Occipital lobe (tissue), 2 donors: ENCODE measurements around the gene NDFIP1. TPM values are rescaled to one million over a fixed set of nuclear protein-coding genes. Genes with fewer than 3 reads are reported as not detected.

ENCODE experiments used
- DNase-seq: peaks from one replicate; lab custom pipeline; 2025; lab: John Stamatoyannopoulos, UW
- total RNA-seq: library from RNA; depleted of rRNA; stranded (reverse); fragments of >200 nt; gene quantifications from one replicate; pipeline ENCODE4 v1.2.3, GENCODE V29; 2014

Gene NDFIP1
- total RNA-seq, 1 donor from 2014 or later = 134 TPM

DNA sequence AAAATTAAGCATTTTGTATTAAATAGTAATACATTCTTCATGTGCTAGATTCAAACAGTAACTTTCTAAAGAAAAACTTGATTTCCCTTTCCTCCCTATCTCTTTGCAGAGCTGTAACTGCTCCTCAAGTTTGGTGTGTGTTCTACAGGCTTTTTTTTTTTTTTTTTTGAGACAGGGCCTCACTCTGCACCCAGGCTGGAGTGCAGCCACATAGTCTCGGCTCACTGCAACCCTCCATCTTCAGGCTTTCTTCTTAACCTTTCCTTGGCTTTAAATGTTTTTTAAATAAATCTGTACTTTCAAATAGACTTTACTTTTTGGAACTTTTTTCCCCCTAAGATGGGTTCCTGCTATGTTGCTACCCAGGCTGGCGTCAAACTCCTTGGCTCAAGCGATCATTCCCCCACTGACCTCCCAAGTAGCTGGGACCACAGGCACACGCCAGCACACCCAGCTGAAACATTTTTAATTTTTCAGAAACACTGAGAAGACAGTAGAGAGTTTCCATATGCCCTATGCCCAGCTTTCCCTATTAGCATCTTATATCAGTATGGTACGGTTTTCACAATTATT lies 9.1 kb downstream of the NDFIP1 start:
- DNase-seq = no peak

DNA sequence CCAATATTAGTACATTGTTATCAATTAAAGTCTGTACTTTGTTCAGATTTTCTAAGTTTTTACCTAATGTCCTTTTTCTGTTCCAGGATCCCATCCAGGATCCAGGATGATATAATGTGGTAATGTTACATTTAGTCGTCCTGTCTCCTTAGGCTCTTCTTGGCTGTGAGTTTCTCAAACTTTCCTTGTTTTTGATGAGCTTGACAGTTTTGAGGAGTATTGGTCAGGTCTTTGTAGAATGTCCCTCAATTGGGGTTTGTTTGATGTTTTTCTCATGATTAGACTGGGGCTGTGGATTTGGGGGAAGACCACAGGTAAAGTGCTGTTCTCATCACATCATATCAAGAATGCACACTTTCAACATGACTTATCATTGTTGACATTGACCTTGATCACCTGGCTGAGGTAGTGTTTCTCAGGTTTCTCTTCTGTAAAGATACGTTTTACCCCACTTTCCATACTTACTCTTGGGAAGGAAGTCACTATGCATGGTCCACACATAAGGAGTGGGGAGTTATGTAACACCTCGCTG lies 9.6 kb downstream of the NDFIP1 start:
- no peak for DNase-seq

DNA sequence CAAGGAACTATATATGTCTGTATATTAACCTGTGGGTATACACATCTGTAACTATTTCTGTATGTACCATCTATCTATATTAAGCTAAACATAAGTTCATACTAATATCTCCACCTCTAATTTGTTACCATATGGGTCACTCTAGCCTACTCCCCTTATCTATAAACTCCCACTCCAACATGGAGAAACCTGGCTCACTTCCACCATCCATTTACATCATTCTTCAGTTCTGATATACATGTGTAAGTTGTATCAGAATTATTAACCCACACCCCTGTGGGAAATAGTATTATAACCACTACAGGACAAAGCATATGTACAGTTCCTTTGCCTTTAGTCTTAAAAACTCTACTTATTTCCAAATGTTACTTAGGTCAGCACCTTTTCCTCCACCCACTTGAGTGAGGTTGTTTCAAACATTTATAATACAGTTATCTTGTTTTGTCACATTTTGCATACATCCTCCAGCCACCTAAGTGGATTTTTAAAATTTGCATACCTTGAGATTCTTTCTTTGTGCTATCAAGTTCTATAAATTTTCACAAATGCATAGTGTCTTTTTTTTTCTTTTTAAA lies 10.6 kb downstream of the NDFIP1 start:
- DNase-seq = no peak

DNA sequence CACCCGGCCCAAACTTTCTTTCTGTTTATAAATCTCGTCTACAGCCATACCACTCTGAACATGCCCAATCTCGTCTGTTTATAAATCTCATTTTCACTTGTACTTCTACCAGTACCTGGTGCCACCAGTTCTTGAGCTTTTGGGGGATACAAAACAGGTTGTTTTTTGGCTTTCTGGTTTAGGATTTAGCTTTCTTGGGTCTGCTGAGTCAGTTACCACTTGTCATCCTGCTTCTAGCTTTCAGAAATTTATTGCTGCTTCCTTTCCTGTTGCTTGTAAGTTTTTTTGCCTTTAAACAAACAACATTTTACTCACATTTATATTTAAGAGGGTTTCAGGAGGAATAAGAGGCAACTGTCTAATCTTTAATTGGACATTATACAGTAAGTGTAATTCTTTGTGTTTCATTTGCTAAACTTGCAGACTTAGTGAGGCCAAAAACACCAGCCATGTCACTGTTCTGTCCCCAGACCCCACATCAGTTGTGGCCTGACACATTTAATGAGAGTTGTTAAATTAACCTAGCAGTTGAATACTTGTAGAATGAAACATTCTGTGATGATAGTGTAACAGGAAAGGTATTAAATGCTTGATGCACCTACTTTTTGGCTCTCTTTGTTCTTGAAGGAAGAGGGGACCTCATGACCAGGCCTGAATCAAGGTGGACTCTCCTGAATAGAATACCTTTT lies 11.8 kb downstream of the NDFIP1 start:
- no peak for DNase-seq

DNA sequence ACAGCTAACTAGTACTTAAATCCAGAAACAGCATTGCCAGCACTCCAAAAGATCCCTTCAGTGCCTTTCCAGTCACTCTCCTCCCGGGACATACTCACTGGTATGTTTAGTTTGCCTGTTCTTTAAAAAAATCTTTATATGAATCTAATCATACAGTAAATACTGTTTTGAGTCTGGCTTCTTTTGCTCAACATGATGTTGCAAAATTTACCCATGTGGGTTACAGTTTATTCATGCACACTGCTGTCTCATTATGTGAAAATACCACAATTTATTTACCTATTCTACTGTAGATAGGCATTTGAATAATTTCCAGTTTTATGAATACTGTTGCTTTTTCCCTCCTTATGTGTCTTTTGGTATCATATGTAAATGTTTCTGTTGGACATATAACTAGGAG lies 13.5 kb downstream of the NDFIP1 start:
- no peak for DNase-seq

DNA sequence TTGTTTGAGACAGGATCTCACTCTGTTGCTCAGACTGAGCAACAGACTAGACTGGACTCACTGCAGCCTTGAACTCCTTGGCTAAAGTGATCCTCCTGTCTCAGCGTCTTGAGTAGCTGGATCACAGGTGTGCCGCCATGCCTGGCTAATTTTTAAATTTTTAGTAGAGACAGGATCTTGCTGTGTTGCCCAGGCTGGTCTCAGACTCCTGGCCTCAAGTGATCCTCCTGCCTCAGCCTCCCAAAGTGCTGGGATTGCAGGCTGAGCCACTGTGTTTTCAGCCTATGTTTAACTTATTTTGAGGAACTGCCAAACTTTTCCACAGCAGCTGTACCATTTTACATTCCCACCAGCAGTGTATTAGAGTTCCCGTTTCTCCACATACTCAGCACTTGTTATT lies 16.8 kb downstream of the NDFIP1 start:
- DNase-seq = no peak

DNA sequence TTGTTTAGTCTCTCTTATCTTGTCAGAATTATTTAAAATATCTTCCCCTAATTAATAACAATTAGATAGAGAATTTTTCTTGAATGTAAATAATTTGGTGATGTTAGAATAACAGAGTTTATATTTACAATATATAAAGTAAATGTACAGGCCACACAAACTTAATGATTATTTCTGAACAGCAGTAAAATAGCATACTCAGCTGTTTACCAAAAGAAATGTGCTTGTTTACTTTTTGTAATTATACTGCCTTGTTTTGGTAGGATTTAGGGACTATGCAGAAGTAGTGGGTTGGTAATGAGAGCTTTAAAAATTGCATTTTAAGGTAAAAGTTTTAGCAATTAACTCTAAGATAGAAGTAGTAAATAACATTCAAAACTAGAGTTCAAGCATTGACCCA lies 17.4 kb downstream of the NDFIP1 start:
- no peak for DNase-seq

DNA sequence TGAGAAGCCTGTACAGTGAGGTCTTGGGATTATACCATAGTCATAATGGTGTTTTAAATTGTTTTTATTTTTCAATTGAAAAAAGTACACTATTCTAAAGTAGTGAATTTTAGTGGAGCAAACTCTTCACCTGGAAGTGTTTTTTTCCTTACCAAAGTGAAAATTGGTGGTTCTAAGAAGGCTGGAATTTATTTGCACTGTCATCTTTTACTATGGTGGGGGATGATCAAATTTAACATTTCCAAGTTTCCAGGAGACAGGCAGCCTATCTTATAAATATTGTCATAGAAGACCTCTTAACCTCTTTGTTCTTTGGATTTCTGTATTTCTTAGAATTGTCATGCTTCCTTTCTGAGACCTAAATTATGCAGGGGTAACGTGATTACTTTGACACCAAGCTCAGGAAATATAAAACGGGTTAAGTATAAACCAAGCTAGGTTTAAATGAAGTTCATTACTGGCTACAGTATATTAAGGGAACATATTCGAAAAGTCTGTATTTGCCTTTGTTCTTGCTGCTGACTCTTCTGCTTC lies 20.2 kb downstream of the NDFIP1 start:
- no peak for DNase-seq

DNA sequence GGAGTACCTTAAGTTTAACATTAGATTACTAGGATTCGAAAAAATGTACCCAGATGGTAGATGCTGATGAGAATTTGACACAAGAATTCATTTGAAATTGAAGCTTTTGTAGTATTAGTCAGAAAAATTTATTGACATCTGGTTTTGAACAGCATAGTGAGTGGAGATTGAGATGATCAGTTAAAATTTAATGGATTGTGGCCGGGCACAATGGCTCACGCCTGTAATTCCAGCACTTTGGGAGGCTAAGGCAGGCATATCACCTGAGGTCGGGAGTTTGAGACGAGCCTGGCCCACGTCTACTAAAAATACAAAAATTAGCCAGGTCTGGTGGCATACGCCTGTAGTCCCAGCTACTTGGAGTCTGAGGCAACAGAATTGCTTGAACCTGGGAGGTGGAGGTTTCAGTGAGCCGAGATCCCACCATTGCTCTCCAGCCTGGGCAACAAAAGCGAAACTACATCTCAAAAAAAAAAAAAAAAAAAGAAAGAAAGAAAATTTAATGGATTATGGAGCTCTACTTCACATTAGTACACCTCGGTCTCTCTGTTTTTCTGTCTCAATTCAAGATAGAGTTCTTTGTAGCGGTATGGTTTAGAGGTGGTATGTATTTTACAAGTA lies 21.0 kb downstream of the NDFIP1 start:
- DNase-seq = no peak

DNA sequence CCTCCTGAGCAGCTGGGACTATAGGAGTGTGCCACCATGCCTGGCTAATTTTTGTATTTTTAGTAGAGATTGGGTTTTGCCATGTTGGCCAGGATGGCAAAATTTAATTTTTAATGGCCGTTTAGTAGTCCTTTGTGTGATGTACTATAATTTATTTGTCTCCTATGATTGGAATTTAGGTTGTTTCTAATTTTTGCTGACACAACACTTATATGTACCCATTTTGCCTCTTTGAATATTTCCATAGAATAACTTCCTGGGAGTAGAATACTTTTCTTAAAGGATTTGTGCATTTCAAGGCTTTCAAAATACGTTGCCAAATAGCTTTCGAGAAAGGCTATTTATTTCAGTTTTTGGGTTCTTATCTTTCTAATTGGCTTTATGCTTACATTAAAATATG lies 22.8 kb downstream of the NDFIP1 start:
- DNase-seq = no peak

DNA sequence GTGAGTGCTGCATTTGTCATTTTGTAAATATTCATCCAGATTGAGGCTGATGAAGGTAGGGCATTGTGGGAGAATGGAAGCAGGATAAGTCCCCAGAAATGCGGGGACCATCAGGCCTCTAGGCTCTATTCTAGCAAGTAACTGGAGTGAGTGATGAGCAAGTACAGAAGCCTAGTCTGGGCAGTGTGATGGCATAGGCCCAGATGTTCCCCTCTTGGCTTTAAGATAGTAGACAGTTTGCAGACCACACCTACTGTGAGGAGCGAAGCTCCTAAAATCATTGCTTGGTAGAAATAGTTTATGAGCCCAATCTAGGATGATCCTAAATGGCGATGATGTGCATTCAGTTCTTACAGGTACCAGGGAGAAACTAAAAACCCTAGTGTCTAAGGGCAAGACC lies 24.3 kb downstream of the NDFIP1 start:
- DNase-seq = no peak

DNA sequence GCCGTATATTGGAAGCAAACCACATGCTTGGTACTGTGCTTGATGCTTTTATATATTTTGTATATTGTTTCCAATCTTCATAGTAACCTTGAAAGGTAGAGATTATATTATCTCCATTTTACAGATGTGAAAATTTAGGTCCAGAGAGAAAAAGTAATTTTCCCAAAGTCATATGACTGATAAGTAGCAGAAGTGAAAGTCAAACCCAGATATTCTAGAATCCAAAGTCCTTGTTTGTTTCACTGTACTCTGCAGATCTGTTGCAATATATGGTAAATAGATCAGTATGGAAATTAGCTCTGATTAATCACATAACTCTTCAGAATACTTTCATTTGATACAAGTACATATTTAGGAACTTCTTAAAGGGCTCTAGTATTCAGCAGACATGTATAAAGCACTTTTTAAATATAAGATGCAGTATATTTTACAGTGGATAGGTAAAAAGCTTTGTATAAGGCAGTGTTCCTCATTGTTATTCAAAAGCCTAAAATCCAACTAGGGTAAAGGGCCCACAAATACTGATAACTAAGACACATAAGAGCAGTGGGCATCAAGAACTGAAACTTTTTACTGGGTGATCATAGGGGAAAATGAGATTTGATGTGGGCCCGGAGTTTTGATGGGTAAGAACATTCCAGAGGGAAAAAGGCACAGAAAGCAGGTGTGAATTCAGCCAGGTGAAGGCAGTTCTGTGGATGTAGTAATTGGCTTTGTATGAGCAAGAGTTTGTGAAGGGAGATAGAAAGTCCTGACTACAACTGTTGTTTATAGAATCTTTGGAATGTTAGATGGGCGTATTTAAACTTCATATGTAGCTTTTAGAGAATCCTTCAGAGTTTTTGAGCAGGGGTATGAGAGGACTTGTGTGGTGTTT lies 25.0 kb downstream of the NDFIP1 start:
- no peak for DNase-seq

DNA sequence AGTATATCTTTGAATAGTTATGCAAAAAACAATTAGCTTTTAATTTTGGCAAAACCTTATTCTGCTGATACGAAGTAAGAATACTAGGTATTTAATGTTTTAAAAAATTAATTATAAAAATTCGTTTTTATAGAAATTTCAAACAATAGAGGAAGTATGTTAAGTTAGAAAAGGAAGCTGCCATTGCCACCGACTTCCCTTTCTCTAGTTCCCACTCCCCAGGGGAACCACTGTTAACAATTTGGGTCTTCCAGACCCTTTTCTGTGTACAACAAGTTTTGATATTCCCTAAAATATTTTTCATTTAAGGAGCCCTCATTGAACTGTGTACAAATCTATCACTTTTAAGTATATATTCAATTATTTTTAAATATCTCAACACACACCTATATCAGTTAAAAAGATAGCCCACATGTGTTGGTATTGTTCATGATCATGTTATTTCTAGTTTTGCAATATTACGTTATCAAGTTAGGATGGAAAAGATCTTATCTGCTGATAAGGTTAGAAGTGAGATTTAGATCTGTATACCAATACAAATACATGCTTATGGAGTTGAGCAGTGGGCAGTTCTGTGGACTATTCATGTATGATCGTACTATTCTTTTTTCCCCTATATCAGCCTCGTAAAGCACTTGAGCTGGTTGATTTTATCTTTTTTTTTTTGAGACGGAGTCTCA lies 25.9 kb downstream of the NDFIP1 start:
- DNase-seq = no peak

DNA sequence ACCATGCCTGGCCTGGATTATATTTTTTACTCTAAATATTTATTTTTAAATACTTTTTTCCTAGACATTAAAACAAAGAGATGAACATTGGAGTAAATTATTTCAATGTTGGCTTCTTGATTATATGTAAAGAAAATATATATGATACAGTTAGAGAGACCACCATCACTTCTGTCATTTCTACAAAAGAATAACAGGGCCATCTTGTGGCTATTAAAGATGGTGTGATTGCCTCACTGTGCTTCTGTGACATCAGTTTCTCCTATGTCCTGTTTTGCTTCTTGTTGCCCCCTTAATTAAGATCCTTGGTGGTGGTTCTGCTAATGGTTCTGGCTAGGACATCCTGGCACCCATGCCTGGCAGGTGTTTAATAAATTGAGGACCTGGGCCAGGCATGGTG lies 32.9 kb downstream of the NDFIP1 start:
- DNase-seq = no peak

DNA sequence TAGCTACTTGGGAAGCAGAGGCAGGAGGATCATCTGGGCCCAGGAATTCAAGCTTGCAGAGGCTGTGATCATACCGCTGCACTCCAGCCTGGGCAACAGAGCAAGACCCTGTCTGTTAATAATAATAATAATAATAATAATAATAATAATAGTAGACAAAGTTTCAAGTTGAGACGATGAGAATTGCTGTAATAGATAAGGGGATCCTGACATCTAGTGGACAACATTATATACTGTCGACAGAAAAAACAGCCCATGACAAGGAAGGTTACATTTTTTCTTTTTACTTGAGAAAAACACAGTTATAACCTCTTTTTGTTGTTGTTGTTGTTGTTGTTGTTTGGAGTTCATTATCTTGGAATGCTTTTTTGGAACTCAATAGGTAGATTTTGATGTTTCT lies 35.3 kb downstream of the NDFIP1 start:
- DNase-seq = no peak

DNA sequence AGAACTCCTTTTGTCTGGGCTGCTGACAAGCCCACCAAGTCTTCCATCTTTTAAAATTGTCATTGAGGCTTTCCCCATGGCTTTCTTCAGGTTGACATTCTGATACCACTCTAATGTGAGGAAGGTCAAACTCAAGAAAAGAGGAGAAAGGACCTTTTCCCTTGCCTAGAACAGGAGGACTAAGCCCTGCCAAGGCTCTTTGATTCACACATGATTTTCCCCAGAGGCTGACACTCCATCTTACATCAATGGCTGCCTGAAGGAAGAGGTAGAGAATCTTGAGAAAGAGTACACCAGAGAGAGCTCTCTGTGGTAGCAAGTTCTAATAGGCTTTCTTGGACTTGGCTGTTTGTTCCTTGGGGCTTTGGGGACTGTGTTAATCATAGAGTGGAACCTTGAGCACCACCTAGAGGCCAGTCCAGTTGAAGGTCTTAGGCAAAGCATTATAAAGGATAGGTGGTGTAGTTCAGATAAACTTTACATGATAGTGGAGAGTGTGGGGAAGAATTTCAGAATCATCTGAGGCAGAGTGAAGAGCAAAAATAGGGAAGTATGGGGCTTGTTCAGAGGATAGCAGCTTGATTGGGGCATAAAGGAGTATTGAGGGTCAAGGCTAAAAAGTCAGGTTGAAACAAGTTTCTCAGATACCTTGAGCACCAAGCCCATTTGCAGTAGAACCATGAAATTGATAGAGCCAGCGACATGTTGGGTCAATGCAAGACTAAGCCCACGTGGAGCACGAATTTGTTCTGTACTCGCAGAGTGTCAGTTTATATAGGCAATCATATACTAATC lies 36.7 kb downstream of the NDFIP1 start:
- peak; percentile 12 for DNase-seq

DNA sequence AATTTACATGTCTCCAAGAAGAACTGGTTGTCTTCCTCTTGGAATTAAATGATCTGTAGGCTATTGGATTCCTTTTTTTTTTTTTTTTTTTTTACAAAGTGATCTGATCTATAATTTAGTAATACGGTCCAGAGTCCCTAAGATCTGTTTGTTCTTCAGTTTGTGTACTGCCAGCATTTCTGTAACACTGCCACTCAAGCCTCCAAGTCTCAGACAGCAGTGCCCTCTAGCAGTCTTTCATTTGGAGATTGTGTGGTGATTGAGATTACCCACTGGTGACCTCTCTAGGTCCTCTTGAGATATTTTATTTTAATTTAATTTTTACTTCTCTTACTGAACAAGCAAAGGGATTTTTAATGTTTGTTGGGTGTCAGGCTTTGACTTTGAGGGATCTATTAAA lies 40.8 kb downstream of the NDFIP1 start:
- no peak for DNase-seq

DNA sequence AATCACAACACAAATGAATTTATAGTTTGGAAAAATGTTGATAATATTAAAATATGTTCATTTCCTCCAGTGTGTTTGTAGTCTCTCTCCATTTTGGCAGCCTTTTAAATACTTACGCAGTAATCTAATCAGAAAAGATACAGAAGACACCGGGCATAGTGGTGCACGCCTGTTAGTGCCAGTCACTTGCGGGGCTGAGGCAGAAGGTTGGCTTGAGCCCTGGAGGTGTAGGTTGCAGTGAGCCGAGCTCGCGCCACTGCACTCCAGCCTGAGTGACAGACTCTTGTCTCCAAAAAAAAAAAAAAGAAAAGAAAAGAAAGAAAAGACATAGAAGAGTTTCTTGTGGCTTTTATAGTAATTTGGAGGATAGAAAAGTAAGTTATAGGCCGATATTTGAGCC lies 41.9 kb downstream of the NDFIP1 start:
- no peak for DNase-seq

DNA sequence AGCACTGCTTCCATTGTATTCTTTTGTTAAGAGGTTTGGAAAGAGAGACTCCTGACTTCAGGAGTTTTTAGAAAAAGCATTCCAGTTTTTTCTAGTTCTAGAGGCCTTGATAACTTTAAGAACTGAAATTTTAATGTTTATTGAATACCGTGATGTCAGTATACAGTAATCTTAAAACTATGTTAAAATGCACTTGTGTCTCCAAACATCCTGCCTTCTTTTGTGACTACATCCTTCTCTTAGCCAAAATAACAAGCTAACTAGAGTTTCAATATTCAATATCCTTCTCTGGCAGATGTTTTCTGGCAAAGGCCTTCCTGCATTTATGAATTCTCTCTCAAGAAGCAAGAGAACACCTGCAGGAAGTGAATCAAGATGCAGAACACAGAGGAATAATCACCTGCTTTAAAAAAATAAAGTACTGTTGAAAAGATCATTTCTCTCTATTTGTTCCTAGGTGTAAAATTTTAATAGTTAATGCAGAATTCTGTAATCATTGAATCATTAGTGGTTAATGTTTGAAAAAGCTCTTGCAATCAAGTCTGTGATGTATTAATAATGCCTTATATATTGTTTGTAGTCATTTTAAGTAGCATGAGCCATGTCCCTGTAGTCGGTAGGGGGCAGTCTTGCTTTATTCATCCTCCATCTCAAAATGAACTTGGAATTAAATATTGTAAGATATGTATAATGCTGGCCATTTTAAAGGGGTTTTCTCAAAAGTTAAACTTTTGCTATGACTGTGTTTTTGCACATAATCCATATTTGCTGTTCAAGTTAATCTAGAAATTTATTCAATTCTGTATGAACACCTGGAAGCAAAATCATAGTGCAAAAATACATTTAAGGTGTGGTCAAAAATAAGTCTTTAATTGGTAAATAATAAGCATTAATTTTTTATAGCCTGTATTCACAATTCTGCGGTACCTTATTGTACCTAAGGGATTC lies 43.1 kb downstream of the NDFIP1 start:
- DNase-seq = no peak
